ENCODE measurements around the gene ZIC2. TPM values are rescaled to one million over a fixed set of nuclear protein-coding genes. Genes with fewer than 3 reads are reported as not detected.
A peak's percentile ranks its signal among the peaks of the same experiment; 100 is the strongest.

Gene ZIC2
- total RNA-seq, 1 donor from 2014 or later: not detected

GRCh38 chr13:99958406-99959126 is 23.0 kb upstream of the ZIC2 start:
- intact Hi-C loops (cut with DNase I): no loop called here
- ATAC-seq: no peak
- DNase-seq (ENCODE audit: missing footprints): no peak

- ATAC-seq (no peak), DNase-seq (ENCODE audit: missing footprints) (no peak)
- intact Hi-C loops (cut with DNase I): no loop called here
These were observed 22.5 kb upstream of the ZIC2 start for GRCh38 chr13:99959127-99959539.

- ATAC-seq (no peak), DNase-seq (ENCODE audit: missing footprints) (no peak)
- intact Hi-C loops (cut with DNase I): no loop called here
These were observed 21.9 kb upstream of the ZIC2 start for GRCh38 chr13:99959540-99960230.

GRCh38 chr13:99960663-99961311 is 20.8 kb upstream of the ZIC2 start:
- ATAC-seq (no peak), DNase-seq (ENCODE audit: missing footprints) (no peak)
- intact Hi-C loops (cut with DNase I): no loop called here

- DNase-seq (ENCODE audit: missing footprints) (no peak), ATAC-seq (no peak)
- intact Hi-C loops (cut with DNase I): no loop called here
These were observed 19.9 kb upstream of the ZIC2 start for GRCh38 chr13:99961636-99962035.

- intact Hi-C loops (cut with DNase I): no loop called here
- no peak for ATAC-seq
- no peak for DNase-seq (ENCODE audit: missing footprints)
These were observed 19.3 kb upstream of the ZIC2 start for GRCh38 chr13:99962242-99962641.

- intact Hi-C loops (cut with DNase I): no loop called here
- DNase-seq (ENCODE audit: missing footprints) (no peak), ATAC-seq (no peak)
These were observed 17.7 kb upstream of the ZIC2 start for GRCh38 chr13:99963816-99964339.

GRCh38 chr13:99965329-99966000 is 16.1 kb upstream of the ZIC2 start:
- ATAC-seq (no peak), DNase-seq (ENCODE audit: missing footprints) (no peak)
- intact Hi-C loops (cut with DNase I): no loop called here

- intact Hi-C loops (cut with DNase I): no loop called here
- no peak for ATAC-seq
- DNase-seq (ENCODE audit: missing footprints): no peak
These were observed 15.3 kb upstream of the ZIC2 start for GRCh38 chr13:99966064-99966805.

GRCh38 chr13:99967498-99967868 is 14.1 kb upstream of the ZIC2 start:
- intact Hi-C loops (cut with DNase I): no loop called here
- ATAC-seq (no peak), DNase-seq (ENCODE audit: missing footprints) (no peak)

- DNase-seq (ENCODE audit: missing footprints) (no peak), ATAC-seq (no peak)
- intact Hi-C loops (cut with DNase I): no loop called here
These were observed 13.6 kb upstream of the ZIC2 start for GRCh38 chr13:99967869-99968520.

GRCh38 chr13:99968521-99969452 is 12.8 kb upstream of the ZIC2 start:
- ATAC-seq (peak; percentile 46), DNase-seq (ENCODE audit: missing footprints) (no peak)
- intact Hi-C loops (cut with DNase I): no loop called here

GRCh38 chr13:99969453-99969918 is 12.1 kb upstream of the ZIC2 start:
- intact Hi-C loops (cut with DNase I): no loop called here
- no peak for ATAC-seq
- DNase-seq (ENCODE audit: missing footprints): no peak

GRCh38 chr13:99969919-99970650 is 11.5 kb upstream of the ZIC2 start:
- intact Hi-C loops (cut with DNase I): no loop called here
- no peak for DNase-seq (ENCODE audit: missing footprints)
- ATAC-seq: no peak

GRCh38 chr13:99970651-99971575 is 10.7 kb upstream of the ZIC2 start:
- no peak for ATAC-seq
- intact Hi-C loops (cut with DNase I): no loop called here
- DNase-seq (ENCODE audit: missing footprints): no peak

Data from Right ventricle myocardium inferior (tissue), 1 donor.